Activated CD4-positive, alpha-beta T cell treated with anti-CD3 and anti-CD28 coated beads for 1 hour (primary cell): ENCODE results near the gene DEFB112.

ENCODE experiments used
- DNase-seq: peaks from one replicate; pipeline ENCODE4 v3.0.0-alpha.2; 2020

DEFB112 gene, protein sequence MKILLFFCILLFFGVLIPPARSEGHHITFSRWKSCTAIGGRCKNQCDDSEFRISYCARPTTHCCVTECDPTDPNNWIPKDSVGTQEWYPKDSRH

DNA sequence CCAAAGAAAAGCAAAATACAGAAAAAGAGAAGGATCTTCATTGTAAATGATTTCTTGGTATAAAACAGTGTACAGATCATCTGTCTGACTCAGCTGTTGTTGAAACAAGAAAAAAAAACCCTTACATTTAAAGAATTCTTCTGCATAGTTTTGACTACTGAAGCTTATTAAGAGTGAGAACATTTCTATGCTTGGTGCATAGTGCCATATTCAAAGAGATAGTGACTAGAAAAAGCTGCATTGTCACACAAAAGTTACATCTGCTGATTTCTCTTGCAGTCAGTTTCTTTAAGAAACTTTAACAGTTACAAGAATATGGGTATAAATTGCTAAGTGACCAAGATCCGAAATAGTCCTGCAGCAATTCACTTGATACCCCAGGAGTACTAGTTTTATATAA is at the start of gene DEFB112:
Gene DEFB112, minus strand, starts transcription at position 101 of the 400 bp plus-strand sequence. Its CDS starts 60 bp downstream, at position 41.
- no peak for DNase-seq

DNA sequence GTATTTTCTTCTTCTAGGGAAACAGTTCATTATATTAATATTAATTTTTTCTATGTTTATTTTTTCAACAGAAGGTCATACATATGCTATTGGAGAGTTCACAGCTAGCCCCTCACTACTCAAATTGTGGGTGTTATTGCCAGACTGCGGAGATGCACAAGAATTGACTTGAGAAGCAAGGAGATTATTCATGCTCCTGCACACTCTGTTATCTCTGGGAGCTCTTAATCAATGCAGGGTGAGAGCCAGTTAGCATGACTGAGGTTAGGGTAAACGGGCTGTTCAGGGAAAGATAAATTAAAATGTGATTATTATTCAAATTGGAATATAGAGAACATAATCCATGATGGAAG is 48.9 kb upstream of the DEFB112 start:
- no peak for DNase-seq

- no peak for DNase-seq
Measured at GRCh38 chr6:50097966-50098640, 48.4 kb upstream of the DEFB112 start.

DNA sequence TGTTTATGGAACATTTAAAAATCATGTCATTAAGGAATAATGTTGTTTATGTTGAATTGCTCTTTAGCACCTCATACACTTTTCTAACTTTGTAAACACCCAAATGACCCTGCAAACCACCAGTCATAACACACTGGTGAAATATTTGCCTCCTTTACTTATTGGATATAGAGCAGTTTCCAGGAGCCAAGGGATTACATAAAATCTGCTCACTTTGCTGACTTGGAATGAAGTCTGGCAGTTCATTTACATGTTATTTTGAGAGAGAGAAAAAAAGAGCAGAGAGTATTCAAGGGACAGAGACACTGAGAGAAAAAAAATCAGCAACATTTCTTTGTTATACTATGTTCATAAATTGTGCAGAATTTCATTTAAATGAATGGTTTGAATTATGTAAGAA is 46.6 kb upstream of the DEFB112 start:
- DNase-seq = no peak

- no peak for DNase-seq
Measured at GRCh38 chr6:50093938-50094272, 44.2 kb upstream of the DEFB112 start.

- no peak for DNase-seq
Measured at GRCh38 chr6:50093116-50093937, 43.6 kb upstream of the DEFB112 start.

GRCh38 chr6:50091641-50092040 is 41.9 kb upstream of the DEFB112 start:
- no peak for DNase-seq

DNA sequence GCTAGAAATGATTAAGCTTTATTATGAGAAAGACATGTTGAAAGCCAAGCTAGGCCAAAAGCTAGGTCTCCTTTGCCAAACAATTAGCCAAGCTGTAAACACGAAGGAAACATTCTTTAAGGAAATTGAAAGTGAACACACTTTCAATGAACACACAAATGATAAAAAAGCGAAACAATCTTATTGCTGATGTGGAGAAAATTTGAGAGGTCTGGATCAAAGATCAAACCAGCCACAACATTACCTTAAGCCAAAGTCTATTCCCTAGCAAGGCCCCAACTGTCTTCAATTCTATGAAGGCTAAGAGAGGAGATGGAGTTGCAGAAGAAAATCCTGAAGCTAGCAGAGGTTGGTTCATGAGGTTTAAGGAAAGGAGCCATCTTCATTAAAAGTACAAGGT is 40.2 kb upstream of the DEFB112 start:
- no peak for DNase-seq

- DNase-seq = no peak
Measured at GRCh38 chr6:50087231-50087954, 37.7 kb upstream of the DEFB112 start.

DNA sequence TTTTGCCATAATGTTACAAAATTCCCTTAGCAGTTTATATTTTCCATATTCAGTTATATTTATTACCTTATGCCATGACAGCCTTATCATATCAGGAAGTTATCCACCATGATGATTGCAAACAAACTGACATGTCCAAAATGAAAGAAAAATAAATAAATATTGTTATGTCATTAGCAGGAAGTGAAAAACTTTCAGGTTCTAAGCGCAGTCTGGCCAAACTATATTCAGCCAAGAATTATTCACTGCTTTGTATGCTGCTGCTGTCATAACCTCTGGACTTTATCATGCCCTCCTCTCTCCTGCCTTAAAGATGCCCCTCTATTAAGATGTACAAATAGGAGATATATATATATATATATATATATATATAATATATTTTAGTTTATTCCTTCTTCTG is 27.7 kb upstream of the DEFB112 start:
- no peak for DNase-seq

GRCh38 chr6:50076431-50076830 is 26.7 kb upstream of the DEFB112 start:
- no peak for DNase-seq

DNA sequence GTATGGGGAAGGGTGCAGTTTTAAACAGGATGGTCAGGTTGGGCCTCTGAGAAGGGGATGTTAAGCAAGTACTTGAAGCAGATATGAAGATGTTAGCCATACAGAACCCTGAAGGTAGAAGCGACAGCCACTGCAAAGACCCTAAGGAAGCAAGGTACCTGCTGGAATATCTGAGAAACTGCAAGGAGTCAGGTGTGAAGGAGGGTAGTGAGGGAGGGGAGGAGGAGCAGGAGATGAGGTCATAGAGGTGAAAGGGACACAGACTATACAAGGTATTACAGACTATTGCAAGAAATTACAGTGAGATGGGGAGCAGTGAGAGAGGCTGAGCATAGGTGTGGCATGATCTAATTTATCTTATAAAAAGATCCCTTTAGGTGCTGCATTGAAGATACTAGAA is 22.2 kb upstream of the DEFB112 start:
- DNase-seq = no peak

- DNase-seq = no peak
Measured at GRCh38 chr6:50070101-50070500, 20.4 kb upstream of the DEFB112 start.

GRCh38 chr6:50062051-50062450 is 12.3 kb upstream of the DEFB112 start:
- DNase-seq = no peak

- no peak for DNase-seq
Measured at GRCh38 chr6:50056242-50056641, 6.5 kb upstream of the DEFB112 start.

- no peak for DNase-seq
Measured at GRCh38 chr6:50047026-50047425, 2.7 kb downstream of the DEFB112 start.

GRCh38 chr6:50030777-50031562 is 18.8 kb downstream of the DEFB112 start:
- no peak for DNase-seq

GRCh38 chr6:50030350-50030749 is 19.4 kb downstream of the DEFB112 start:
- no peak for DNase-seq

- no peak for DNase-seq
Measured at GRCh38 chr6:50025258-50025657, 24.5 kb downstream of the DEFB112 start.

- no peak for DNase-seq
Measured at GRCh38 chr6:50021894-50022293, 27.8 kb downstream of the DEFB112 start, which contains the start of gene DEFB110. Gene DEFB110, minus strand, starts transcription at chr6:50021994. Its CDS starts 59 bp downstream, at chr6:50021935.

DNA sequence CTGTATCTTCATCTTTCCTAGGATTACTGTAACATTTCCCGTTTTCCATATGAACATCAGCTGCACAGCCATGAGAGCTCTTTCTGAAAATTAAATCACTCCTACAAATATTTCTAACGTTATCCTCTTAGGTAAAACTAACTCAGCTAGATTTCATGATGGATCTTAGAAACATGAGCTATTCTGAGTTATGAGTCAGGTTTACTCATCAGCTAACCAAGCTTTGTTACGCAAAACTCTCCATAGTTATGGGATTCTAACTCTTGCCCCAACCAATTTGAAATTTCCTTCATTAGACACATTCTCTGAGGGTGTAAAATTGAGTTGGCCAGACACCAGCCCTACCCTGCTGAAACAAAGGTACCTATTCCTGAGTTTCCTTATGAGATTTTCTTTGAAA is 41.9 kb downstream of the DEFB112 start:
- no peak for DNase-seq

GRCh38 chr6:50003139-50003538 is 46.6 kb downstream of the DEFB112 start:
- DNase-seq = no peak

DNA sequence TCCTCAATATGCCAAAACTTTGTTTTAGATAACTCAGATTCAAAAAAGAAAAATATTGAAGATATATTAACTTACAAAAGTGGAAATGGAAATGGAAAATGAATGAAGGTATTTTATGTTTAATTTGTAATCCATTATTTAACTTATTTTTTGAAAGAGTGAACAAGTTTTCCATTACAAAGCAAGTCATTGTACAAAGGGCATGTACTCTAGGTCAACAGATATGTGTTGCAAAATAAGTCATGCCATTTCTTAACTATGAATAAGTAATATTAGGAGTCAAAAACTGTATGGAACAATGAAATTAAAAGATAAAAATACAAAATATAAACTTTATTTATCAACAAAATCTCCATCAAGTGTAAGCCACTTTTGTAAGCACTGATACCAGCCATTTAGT is 54.5 kb downstream of the DEFB112 start:
- DNase-seq = no peak
